Cerebellar cortex (tissue), 1 donor: ENCODE data around the gene CCDC85C.

ENCODE experiments used
- DNase-seq: peaks from one replicate; pipeline ENCODE4 v3.0.0-alpha.2; 2015; ENCODE audit warnings: low spot score

The CCDC85C gene

GRCh38 chr14:99473458-99473857, 130.5 kb downstream of the CCDC85C start:
- no peak for DNase-seq

- no peak for DNase-seq
These were observed 131.1 kb downstream of the CCDC85C start for GRCh38 chr14:99472937-99473336.

DNA sequence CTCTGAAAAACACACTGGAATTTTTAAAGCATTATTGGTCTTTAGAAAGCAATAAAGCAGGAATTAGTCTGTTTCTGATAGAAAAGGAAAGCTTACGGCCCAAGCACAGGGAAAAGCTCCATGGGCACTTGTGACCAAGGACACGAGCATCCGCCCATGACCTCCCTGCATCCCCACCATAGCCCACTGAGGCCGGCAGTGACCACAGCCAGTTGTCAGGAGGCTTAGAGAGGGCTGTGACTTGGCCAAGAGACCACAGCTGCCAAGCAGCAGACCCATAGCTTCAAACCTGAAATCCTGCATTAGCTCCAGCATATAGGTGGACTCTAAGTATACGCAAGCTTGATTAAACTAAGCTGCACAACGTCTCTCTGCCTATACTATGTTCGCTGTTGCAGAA, 132.3 kb downstream of the CCDC85C start:
- no peak for DNase-seq

- no peak for DNase-seq
These were observed 135.0 kb downstream of the CCDC85C start for GRCh38 chr14:99468836-99469592.

- no peak for DNase-seq
These were observed 135.9 kb downstream of the CCDC85C start for GRCh38 chr14:99468081-99468480.

GRCh38 chr14:99467336-99468078, 136.5 kb downstream of the CCDC85C start:
- DNase-seq: peak; percentile 27

DNA sequence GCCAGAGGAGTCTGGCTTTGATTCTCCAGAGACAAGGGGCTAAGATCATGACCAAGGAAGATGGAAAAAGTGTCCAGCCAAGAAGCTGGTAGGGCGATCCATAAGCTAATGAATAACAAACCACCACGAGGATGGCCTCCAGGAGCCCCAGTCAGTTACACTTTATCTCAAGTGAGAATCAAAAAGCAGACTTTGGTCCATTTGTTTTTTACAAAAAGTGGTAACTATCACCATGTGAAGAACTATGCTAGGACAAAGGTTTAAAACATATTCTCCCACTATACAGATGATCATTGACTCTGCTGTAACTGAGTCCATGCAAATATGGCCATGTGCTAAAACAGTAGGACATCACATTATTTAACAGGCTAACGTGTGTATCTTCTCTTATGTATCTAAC, 137.2 kb downstream of the CCDC85C start:
- no peak for DNase-seq

DNA sequence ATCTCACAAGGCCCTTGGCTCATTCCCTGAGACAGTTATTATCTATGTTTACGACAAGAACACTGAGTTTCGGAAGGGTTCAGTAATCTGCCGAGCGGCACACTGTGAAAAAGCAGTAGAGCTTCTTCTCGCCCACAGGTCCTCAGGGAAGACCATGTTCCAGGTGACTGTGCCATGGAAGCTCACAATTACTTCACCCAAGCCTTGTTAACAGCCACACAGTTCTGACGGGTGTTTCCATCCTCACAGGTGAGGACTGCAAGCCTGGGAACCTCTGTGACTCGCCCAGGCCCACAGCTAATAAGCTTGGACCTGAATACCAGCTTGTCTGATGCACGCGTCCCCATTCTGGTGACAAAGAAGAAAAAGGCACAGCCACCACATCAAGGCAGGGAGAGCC, 138.7 kb downstream of the CCDC85C start:
- no peak for DNase-seq

DNA sequence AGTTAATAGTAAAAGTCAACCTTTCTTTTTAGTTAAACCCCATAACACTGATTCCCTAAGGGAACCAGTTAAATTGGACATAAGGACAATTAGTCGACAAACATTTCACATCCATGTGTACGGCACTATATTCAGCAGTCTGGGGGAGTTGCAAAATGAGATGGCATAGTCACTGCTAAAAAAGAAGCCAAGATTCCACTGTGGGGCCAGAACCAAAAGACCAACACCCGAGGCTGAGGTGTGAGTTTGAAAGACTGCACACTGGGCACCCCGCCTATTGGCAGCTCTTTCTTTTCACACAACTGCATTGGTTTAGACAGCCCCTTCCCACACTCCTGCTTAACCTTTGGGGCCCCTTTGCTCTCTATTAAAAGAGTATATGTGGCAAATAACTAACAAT, 140.0 kb downstream of the CCDC85C start:
- DNase-seq: no peak

- no peak for DNase-seq
These were observed 141.8 kb downstream of the CCDC85C start for GRCh38 chr14:99462210-99462609.

- DNase-seq: no peak
These were observed 142.5 kb downstream of the CCDC85C start for GRCh38 chr14:99461411-99462085.

DNA sequence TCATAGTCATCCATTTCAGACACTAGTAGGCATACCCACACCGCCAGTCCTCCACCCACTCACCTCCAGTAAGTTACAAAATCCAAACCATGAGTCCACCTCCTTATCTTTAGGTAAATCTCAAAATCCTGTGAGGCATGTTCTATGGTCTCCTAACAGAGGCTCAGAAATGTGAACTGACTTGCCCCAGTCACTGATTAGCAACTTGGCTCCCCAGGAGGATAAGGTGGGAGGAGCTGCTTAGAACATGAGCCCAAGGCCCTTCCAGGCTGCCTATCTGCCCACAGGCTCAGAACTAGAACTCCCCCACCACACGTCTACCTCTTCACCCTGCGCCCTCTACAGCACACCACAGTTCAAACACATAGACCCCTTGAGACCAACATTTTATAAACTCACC, 143.2 kb downstream of the CCDC85C start:
- DNase-seq: no peak

- no peak for DNase-seq
These were observed 144.4 kb downstream of the CCDC85C start for GRCh38 chr14:99459481-99460100.

DNA sequence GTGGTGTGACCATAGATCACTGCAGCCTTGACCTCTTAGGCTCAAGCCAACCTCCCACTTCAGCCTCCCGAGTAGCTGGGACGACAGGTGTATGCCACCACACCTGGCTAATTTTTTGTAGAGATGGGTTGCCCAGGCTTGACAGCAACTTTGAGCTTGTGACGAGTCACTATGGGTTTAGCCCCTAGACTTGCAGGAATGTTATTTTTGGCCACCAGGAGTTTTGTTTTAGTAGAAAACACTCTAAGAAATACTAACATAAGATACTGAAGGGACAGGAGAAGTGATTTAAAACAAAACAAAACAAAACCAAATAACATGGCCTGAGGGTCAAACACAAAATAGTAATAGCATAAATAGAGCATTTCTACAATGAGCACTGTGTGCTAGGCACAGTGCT, 149.8 kb downstream of the CCDC85C start:
- DNase-seq: no peak

GRCh38 chr14:99452968-99453367, 151.0 kb downstream of the CCDC85C start:
- no peak for DNase-seq

DNA sequence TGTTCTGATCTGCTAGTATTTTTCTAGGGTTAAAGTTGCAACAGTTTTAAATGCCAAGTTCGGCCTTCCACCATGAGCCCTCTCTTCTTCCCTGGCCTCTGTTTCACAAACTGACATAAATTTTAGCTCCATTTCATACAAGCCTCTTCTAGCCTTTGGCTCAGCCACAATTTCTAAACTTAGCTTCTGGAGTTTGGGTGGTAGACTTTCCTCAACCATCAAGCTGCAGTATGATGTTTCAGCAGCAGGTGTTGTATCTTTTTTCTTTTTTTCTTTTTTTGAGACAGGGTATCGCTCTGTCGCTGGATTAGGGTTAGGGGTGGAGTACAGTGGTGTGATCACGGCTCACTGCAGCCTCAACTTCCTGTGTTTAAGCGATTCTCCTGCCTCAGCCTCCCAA, 152.8 kb downstream of the CCDC85C start:
- DNase-seq: no peak

DNA sequence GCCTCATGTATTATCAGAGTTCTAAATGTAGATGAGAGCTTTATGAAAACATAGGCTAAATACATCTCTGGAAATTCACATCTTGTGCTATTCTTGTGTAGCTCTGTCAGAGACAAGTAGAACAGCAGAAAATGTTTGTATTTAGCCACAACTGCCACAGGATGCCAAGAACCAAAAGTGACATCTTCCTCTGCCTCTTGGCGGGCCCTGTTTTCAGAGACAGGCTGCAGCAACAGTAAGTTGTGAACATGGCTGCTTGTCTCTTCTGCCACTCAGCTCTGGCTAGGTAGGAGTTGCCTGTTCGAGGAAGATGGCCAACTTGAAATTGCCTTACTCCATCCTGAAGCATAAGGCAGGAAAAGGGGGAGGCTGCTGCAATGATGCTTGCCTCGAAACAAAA, 153.7 kb downstream of the CCDC85C start:
- DNase-seq: no peak
